Gastrocnemius medialis (tissue), 4 donors: ENCODE data around the gene AFG1L. TPM values are rescaled to one million over a fixed set of nuclear protein-coding genes. Genes with fewer than 3 reads are reported as not detected.

Experiments used
- ATAC-seq, 2 donors: fragments of 150-250 bp; one replicate each; pipeline ENCODE4 v1.9.1; 2016
- DNase-seq, 2 donors: peaks; one replicate each; pipeline ENCODE4 v3.0.0-alpha.2; 2019
- H3K27ac ChIP-seq, 4 donors: fragments of 200-600 bp; sonication (generic); 1 replicate in 1 of 4; 2 replicates in 3 of 4; pipeline ENCODE4 v1.5.1; 2016 to 2018; ENCODE audit warnings: mild to moderate bottlenecking in 2 of 4, moderate library complexity in 1 of 4
- H3K27me3 ChIP-seq, 3 donors: fragments of 200-600 bp; sonication (generic) in 2 of 3; 1 replicate in 1 of 3; 2 replicates in 2 of 3; pipeline versions ENCODE4 v1.5.1 to v1.6.0; 2016 to 2019; ENCODE audit warnings: mild to moderate bottlenecking in 1 of 3, moderate library complexity in 1 of 3
- H3K36me3 ChIP-seq, 2 donors: fragments of 200-600 bp; sonication (generic) in 1 of 2; one replicate each; pipeline ENCODE4 v1.5.1; 2017 to 2018
- H3K4me1 ChIP-seq, 2 donors: fragments of 200-600 bp; sonication (generic) in 1 of 2; one replicate each; pipeline ENCODE4 v1.5.1; 2016 to 2017; ENCODE audit warnings: mild to moderate bottlenecking in 2 of 2
- H3K4me3 ChIP-seq, 4 donors: fragments of 200-600 bp; sonication (generic) in 3 of 4; 1 replicate in 1 of 4; 2 replicates in 3 of 4; pipeline ENCODE4 v1.5.1; 2016 to 2019; ENCODE audit warnings: mild to moderate bottlenecking in 2 of 4
- H3K9me3 ChIP-seq, 3 donors: fragments of 200-600 bp; sonication (generic) in 2 of 3; 1 replicate in 1 of 3; 2 replicates in 2 of 3; pipeline ENCODE4 v1.5.1; 2016 to 2019
- POLR2A ChIP-seq, 2 donors: fragments of 450-650 bp; IDR thresholded peaks; one replicate each; pipeline ENCODE4 v1.6.1; 2017; ENCODE audit warnings: antibody characterized with exemption in 2 of 2, mild to moderate bottlenecking in 2 of 2, moderate library complexity in 2 of 2
- in situ Hi-C, 4 donors: fragments of 200-750 bp; cut with MboI; loops; one replicate each; pipeline versions ENCODE4 v1.15.0 to v1.8.0; 2017; ENCODE audit warnings: low sequenced_read_pairs in 4 of 4
- intact Hi-C: fragments of 100-400 bp; cut with DNase I; formaldehyde crosslinking; loops from one replicate; pipeline ENCODE4 v1.15.1; 2023; ENCODE audit warnings: low total_unique reads
- total RNA-seq, 4 donors: library from RNA; depleted of rRNA; stranded (reverse); fragments of >200 nt; gene quantifications; one replicate each; pipeline versions ENCODE4 v1.1.0 to v1.2.3, GENCODE V29; 2016
- TF ChIP-seq, protein P1 (sequence below), 5 experiments: fragments of 450-650 bp in 3 of 5; fragments of 200-600 bp in 2 of 5; sonication (generic) in 2 of 5; IDR thresholded peaks in 4 of 5; conservative IDR thresholded peaks in 1 of 5; 1 replicate in 4 of 5; 2 replicates in 1 of 5; pipeline ENCODE4 v1.5.1; 2016 to 2019; ENCODE audit warnings: antibody characterized with exemption in 5 of 5, mild to moderate bottlenecking in 3 of 5, moderate library complexity in 3 of 5

Gene AFG1L
- total RNA-seq, 4 donors from 2014 or later: 2.1 to 7.0 (median 2.6) TPM

DNA sequence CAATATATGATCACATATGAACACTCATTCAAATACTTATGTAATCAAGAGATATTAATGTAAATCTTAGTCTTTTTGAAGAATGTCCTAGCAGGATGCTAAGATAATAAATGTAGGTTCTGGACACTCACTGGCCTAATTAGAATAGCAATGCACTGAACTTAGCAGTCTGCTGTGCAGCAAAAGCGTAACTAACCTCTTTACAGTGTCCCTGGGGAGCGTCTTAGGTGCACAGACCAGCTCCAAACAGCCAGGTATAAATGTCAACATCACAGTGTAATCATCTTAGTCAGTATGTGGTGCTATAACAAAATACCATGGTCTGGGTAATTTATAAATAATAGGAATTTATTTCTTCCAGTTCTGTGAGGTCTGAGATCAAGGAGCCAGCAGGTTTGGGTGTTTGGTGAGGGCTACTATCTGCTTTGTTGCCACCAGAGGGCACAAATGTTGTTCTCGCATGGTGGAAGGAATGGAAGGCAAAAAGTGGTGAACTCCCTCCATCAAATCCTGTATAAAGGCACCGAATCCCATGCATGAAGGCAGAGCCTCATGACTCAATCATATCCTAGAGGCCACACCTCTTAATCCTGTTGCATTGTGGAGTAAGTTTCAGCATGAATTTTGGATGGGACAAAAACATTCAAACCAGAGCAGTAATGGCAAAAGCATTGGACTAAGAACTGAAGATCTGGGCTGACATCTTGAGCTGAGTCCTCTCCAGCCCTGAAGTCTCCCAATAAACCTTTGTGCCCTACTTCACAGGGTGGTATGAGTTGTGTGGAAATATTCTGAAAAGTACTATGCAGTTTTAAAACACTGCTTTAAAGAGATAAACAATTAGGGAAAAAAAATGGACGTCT lies 224.1 kb downstream of the AFG1L start:
- Histone ChIP-seq H3K9me3 (no peaks in the 10 kb centered on the region), H3K4me1 (no peaks in the 10 kb centered on the region), H3K27ac (no peak overlapping the region), H3K36me3 (peaks cover 0 to 13% of the 10 kb centered on the region in 2 donors), H3K4me3 (no peak overlapping the region), H3K27me3 (no peaks in the 10 kb centered on the region)
- DNase-seq (no peak), ATAC-seq (no peak)
- intact Hi-C loops (no loop called here), in situ Hi-C loops (loop anchor here in 1 of 4 donors (25.0 kb wide), 1 partner anchor 532 kb away; no protein-coding TSS in a partner anchor)
- no peak for TF ChIP-seq POLR2A (IDR thresholded peaks at IDR 0.05)
- TF ChIP-seq, protein P1, sequence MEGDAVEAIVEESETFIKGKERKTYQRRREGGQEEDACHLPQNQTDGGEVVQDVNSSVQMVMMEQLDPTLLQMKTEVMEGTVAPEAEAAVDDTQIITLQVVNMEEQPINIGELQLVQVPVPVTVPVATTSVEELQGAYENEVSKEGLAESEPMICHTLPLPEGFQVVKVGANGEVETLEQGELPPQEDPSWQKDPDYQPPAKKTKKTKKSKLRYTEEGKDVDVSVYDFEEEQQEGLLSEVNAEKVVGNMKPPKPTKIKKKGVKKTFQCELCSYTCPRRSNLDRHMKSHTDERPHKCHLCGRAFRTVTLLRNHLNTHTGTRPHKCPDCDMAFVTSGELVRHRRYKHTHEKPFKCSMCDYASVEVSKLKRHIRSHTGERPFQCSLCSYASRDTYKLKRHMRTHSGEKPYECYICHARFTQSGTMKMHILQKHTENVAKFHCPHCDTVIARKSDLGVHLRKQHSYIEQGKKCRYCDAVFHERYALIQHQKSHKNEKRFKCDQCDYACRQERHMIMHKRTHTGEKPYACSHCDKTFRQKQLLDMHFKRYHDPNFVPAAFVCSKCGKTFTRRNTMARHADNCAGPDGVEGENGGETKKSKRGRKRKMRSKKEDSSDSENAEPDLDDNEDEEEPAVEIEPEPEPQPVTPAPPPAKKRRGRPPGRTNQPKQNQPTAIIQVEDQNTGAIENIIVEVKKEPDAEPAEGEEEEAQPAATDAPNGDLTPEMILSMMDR (IDR thresholded peaks at IDR 0.05 in 4 of 5, conservative IDR thresholded peaks at IDR 0.05 in 1 of 5): no peak

DNA sequence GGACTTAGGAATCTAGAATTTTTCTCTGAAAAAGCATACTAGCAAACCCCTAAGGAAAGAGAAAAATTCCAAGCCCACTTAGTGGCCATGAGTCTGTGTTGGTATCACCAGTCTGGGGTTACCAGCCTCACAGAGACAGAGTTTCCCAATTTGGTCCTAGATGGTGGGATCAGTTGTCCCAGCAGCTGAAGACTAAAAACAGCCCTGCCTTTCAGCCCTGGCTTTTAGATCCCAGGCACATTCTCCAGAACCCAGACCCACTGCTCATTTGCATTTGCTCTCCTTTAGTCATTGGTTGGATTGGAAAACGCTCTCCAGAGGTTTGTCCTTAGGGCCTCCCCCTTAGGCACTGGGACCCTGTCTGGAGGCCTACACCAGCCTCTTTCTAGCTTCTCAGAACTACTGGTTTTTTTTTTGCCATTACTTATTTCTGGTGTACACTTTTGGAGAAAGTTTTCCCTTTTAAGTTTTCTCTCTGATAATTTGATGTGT lies 226.8 kb downstream of the AFG1L start:
- in situ Hi-C loops (loop anchor here in 3 of 4 donors (10.0 to 25.0 kb wide), 2 partner anchors 407 to 534 kb away; no protein-coding TSS in a partner anchor), intact Hi-C loops (loop anchor here (10.0 kb wide), 1 partner anchor 407 kb away; no protein-coding TSS in a partner anchor)
- Histone ChIP-seq H3K27ac (no peak overlapping the region), H3K4me3 (no peak overlapping the region), H3K4me1 (no peaks in the 10 kb centered on the region), H3K9me3 (no peaks in the 10 kb centered on the region), H3K27me3 (no peaks in the 10 kb centered on the region), H3K36me3 (peaks cover 0 to 13% of the 10 kb centered on the region in 2 donors)
- DNase-seq: no peak
- TF ChIP-seq, protein P1 (IDR thresholded peaks at IDR 0.05 in 4 of 5, conservative IDR thresholded peaks at IDR 0.05 in 1 of 5): no peak
- TF ChIP-seq POLR2A (IDR thresholded peaks at IDR 0.05): no peak
- no peak for ATAC-seq

DNA sequence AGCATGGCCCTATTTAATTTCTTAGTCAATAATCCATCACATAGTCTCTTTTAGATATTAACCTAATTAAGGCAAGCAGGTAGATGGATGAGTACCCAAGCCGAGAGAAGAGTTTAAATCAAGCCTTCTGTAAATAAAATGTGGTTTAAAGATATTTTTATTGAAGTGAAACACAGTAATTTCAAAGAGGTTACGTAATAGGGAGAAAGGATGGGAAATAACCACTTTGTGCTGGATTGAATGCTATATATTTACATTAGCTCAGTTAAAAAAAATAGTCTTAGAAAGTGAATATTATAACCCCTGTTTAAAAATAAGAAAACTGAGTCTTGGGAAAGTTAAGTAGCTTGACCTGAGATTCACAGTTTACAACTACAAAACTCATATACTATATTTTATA lies 228.8 kb downstream of the AFG1L start:
- intact Hi-C loops (loop anchor here (10.0 kb wide), 1 partner anchor 409 kb away; no protein-coding TSS in a partner anchor), in situ Hi-C loops (loop anchor here in 3 of 4 donors (10.0 to 25.0 kb wide), 2 partner anchors 409 to 536 kb away; no protein-coding TSS in a partner anchor)
- Histone ChIP-seq H3K27me3 (no peaks in the 10 kb centered on the region), H3K36me3 (peaks cover 0 to 13% of the 10 kb centered on the region in 2 donors), H3K4me3 (no peak overlapping the region), H3K27ac (no peak overlapping the region), H3K4me1 (no peaks in the 10 kb centered on the region), H3K9me3 (no peaks in the 10 kb centered on the region)
- TF ChIP-seq, protein P1 (IDR thresholded peaks at IDR 0.05 in 4 of 5, conservative IDR thresholded peaks at IDR 0.05 in 1 of 5): no peak
- no peak for TF ChIP-seq POLR2A (IDR thresholded peaks at IDR 0.05)
- ATAC-seq: no peak
- no peak for DNase-seq

DNA sequence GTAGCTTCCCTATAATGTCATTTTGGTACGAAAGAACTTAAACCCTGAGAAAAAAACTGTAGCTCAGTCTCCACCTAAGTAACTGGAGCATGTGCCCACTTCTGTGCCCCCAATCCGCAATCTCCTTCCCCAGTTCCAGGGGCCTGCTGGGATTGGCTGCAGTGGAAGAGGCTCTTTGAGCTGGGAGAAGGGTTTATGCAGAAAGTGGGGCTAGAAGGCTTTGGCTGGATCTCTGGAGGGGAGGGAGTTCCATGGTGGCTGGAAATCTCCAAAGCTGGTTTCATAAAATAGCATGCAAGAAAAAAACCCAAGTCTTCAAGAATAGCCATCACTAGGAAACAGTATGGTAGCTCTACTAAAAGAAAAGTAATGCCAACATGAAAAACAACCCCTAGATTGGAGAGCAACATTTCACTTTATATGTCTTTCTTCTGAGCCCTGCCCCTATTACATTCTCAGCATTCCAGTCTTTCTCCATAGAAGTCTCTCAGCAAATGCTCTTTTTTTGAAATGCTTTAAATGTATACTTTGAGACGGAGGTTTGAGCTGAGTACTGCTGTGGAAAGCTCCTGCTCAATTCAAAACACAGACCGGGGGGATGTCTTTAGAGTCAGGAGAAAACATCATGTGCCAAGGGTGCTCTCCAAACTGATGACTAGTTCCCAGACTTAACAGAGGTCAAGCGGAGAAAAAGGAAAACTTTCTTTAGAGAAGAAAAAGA lies 229.8 kb downstream of the AFG1L start:
- Histone ChIP-seq H3K27ac (no peak overlapping the region), H3K36me3 (peaks cover 0 to 13% of the 10 kb centered on the region in 2 donors), H3K27me3 (no peaks in the 10 kb centered on the region), H3K9me3 (no peaks in the 10 kb centered on the region), H3K4me1 (no peaks in the 10 kb centered on the region), H3K4me3 (no peak overlapping the region)
- TF ChIP-seq POLR2A (IDR thresholded peaks at IDR 0.05): no peak
- TF ChIP-seq, protein P1 (IDR thresholded peaks at IDR 0.05 in 4 of 5, conservative IDR thresholded peaks at IDR 0.05 in 1 of 5): no peak
- intact Hi-C loops (loop anchor here (10.0 kb wide), 1 partner anchor 410 kb away; no protein-coding TSS in a partner anchor), in situ Hi-C loops (loop anchor here in 3 of 4 donors (10.0 to 25.0 kb wide), 2 partner anchors 410 to 537 kb away; no protein-coding TSS in a partner anchor)
- DNase-seq (no peak), ATAC-seq (no peak)
